KMS-11 (cell line): ENCODE results near the gene CPSF3.

Source experiments
- H2AFZ ChIP-seq: fragments of 200-600 bp; sonication (generic); 2 replicates; pipeline ENCODE4 v1.6.1; 2016; ENCODE audit warnings: antibody characterized with exemption, mixed run types, low read depth
- H3K27ac ChIP-seq: fragments of 200-600 bp; sonication (generic); 2 replicates; pipeline ENCODE4 v1.6.1; 2016; ENCODE audit warnings: mild to moderate bottlenecking, mixed run types
- H3K27me3 ChIP-seq: fragments of 200-600 bp; sonication (generic); 2 replicates; pipeline ENCODE4 v1.6.1; 2017; ENCODE audit warnings: mild to moderate bottlenecking, low read depth, mixed run types, moderate library complexity; ENCODE audit not compliant: insufficient read depth
- H3K36me3 ChIP-seq: fragments of 200-600 bp; sonication (generic); 2 replicates; pipeline ENCODE4 v1.6.1; 2017; ENCODE audit warnings: mild to moderate bottlenecking, mixed run types; ENCODE audit not compliant: insufficient read depth
- H3K4me1 ChIP-seq: fragments of 200-600 bp; sonication (generic); 2 replicates; pipeline ENCODE4 v1.6.1; 2016; ENCODE audit warnings: mild to moderate bottlenecking, low read depth, mixed run types; ENCODE audit not compliant: poor library complexity, severe bottlenecking
- H3K4me2 ChIP-seq: fragments of 200-600 bp; sonication (generic); 2 replicates; pipeline ENCODE4 v1.7.0; 2016; ENCODE audit warnings: mild to moderate bottlenecking, mixed run types
- H3K4me3 ChIP-seq: fragments of 200-600 bp; sonication (generic); IDR thresholded peaks from 2 replicates; pipeline ENCODE4 v1.6.1; 2017; ENCODE audit warnings: low read depth, low read length, mixed read lengths; ENCODE audit not compliant: insufficient read depth
- H3K79me2 ChIP-seq: fragments of 200-600 bp; sonication (generic); 2 replicates; pipeline ENCODE4 v1.6.1; 2016; ENCODE audit warnings: low read depth, mixed run types; ENCODE audit not compliant: insufficient read depth
- H3K9ac ChIP-seq: fragments of 200-600 bp; sonication (generic); 2 replicates; pipeline ENCODE4 v1.6.1; 2016; ENCODE audit warnings: mild to moderate bottlenecking, mixed run types
- H4K20me1 ChIP-seq: fragments of 200-600 bp; sonication (generic); 2 replicates; pipeline ENCODE4 v1.6.1; 2016; ENCODE audit warnings: mild to moderate bottlenecking, mixed run types; ENCODE audit not compliant: insufficient read depth
- CTCF ChIP-seq: fragments of 200-600 bp; sonication (generic); conservative IDR thresholded peaks from 2 replicates; pipeline ENCODE4 v1.6.1; 2017; ENCODE audit warnings: low read depth, mild to moderate bottlenecking, antibody characterized with exemption, low read length, moderate library complexity, mixed read lengths

The CPSF3 gene

GRCh38 chr2:9404451-9404850 lies 19.0 kb upstream of the CPSF3 start:
- Histone ChIP-seq H2AFZ (no peak overlapping the region), H3K36me3 (no peaks in the 10 kb centered on the region), H3K9ac (no peak overlapping the region), H3K4me2 (no peak overlapping the region), H3K4me3 (no peak overlapping the region), H3K79me2 (no peaks in the 10 kb centered on the region), H3K27me3 (no peaks in the 10 kb centered on the region), H3K4me1 (no peaks in the 10 kb centered on the region), H3K27ac (no peak overlapping the region), H4K20me1 (no peaks in the 10 kb centered on the region)
- TF ChIP-seq CTCF, result no peak

DNA sequence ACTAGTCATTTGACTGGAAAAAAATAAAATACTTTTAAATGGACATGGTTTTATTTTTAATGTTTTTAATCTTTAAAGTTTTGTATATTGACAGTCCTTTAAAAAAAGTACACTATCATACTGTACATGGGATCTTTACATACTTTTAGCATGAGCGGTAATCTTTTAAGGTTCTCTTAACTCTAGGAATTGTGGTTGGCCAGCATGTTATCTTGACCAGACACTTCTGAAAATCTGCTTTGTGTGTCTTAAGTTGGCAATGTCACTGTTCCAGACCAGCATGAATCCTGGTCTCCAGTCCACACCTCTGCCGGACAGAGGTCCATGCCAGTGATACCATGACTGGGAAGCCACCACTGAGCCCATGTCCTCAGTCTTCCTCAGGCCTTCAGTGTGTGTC lies 17.8 kb upstream of the CPSF3 start:
- no peak overlapping the region for H3K9ac ChIP-seq
- H3K79me2 ChIP-seq, result no peaks in the 10 kb centered on the region
- no peaks in the 10 kb centered on the region for H3K4me1 ChIP-seq
- no peak overlapping the region for H3K4me2 ChIP-seq
- no peak overlapping the region for H3K4me3 ChIP-seq
- H3K27me3 ChIP-seq, result no peaks in the 10 kb centered on the region
- no peaks in the 10 kb centered on the region for H4K20me1 ChIP-seq
- no peak overlapping the region for H3K27ac ChIP-seq
- no peak for TF ChIP-seq CTCF
- H3K36me3 ChIP-seq, result no peaks in the 10 kb centered on the region
- H2AFZ ChIP-seq, result no peak overlapping the region

DNA sequence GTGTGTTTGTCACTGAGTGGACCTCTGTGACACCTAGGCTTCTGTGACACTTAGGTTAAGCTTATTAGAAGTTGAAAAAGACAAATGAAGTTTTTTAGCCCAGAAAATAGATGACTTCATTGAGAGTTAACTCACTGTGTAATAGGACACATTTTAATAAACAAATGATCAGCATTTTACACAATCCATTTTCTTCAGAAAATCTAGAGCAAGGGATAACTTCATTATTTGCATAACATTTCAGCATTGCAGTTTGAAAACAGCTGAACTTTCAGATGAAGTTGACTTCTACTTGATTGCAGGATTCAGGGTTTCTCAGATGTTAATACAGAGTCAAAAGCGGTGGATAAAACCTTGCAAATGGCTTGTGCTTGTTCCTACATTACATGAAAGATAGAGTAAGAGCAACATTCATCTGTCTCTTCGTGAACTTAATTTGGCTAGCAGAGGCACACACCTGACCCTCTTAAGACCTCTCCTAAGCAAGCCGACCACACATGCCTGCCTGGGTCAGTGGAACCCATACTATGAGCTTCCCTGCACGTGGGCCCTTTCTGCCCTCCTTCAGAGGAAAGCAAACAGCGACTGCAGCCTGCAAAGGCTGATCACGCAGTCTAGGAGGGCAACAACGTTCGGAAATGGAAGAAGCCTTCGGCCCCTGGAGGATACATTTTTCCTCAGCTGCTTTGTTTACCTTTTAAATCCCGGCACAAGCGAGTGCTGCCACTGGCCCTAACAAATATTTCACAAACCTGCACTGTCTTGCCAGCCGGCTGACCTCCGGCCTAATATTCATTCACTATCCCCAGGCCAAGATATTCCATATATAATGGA lies 16.7 kb upstream of the CPSF3 start:
- H3K4me3 ChIP-seq, result no peak overlapping the region
- H3K27me3 ChIP-seq, result no peaks in the 10 kb centered on the region
- no peak for TF ChIP-seq CTCF
- no peaks in the 10 kb centered on the region for H3K4me1 ChIP-seq
- H3K79me2 ChIP-seq, result no peaks in the 10 kb centered on the region
- no peaks in the 10 kb centered on the region for H4K20me1 ChIP-seq
- H3K9ac ChIP-seq, result no peak overlapping the region
- H3K36me3 ChIP-seq, result no peaks in the 10 kb centered on the region
- H2AFZ ChIP-seq, result no peak overlapping the region
- no peak overlapping the region for H3K4me2 ChIP-seq
- H3K27ac ChIP-seq, result no peak overlapping the region

DNA sequence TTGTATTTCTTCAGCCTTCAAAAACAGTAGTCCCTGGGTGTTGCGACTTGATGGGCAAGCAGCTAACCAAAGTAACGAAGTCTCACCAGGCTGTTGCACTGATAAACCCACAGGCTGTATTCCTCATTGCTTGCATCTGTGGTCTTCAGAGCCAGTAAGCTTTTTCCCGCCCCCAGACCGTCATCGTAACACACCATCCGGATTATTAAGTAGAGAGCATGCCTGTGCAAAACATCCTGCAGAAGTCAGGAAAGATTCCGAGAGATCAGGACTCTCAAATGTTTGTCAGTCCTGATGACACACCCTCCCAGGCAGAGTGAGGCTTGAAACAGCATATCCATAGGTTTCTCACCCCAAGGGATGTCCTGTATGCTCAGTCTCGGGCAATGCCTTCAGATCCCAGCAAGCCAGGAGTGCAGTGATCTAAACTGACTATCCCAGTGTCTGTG lies 16.1 kb upstream of the CPSF3 start:
- no peaks in the 10 kb centered on the region for H3K27me3 ChIP-seq
- H3K27ac ChIP-seq, result no peak overlapping the region
- no peaks in the 10 kb centered on the region for H4K20me1 ChIP-seq
- H3K9ac ChIP-seq, result no peak overlapping the region
- H3K79me2 ChIP-seq, result no peaks in the 10 kb centered on the region
- no peaks in the 10 kb centered on the region for H3K4me1 ChIP-seq
- no peak overlapping the region for H3K4me2 ChIP-seq
- no peak for TF ChIP-seq CTCF
- no peak overlapping the region for H2AFZ ChIP-seq
- no peaks in the 10 kb centered on the region for H3K36me3 ChIP-seq
- no peak overlapping the region for H3K4me3 ChIP-seq
